Measurements from ENCODE around the gene PDE4D. TPM values are rescaled to one million over a fixed set of nuclear protein-coding genes. Genes with fewer than 3 reads are reported as not detected.

The PDE4D gene
- total and polyA plus RNA-seq, 2 of the 4 experiments (the other 2 are of a cell fraction) = 1.4 to 7.9 TPM

DNA sequence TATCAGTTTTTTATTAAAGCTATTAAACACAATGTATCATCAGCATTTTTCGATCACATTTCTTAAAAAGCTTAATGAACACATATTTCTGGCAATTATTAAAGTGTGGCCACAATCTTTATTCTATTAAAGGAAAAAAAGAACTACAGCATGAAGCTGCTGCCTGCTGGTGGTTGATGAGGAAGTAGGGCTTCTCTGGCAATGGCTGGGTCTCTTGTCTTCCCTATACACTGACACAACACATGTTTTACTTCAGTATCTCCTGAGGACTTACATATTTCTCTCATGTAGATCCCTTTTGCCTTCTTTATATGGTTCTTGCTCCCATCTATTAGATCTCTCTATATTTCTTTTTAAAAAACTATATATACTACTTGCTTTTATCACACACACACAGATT, 719.9 kb downstream of the PDE4D start:
- no peak overlapping the region for H3K4me2 ChIP-seq (ENCODE audit: low read depth, low read length)
- H2AK9ac ChIP-seq (replicated peaks; ENCODE audit: low read depth, low read length, poor library complexity) = no peak overlapping the region
- H3K79me1 ChIP-seq (ENCODE audit: low read depth in 1 of 2, low read length in 2 of 2) = no peaks in the 10 kb centered on the region
- H2BK5ac ChIP-seq (ENCODE audit: low read depth, low read length, poor library complexity, severe bottlenecking) = peak overlapping the region; percentile 30
- in situ Hi-C loops (cut with MboI; ENCODE audit: low sequenced_read_pairs) (loop anchor here (5.0 to 25.0 kb wide), 3 partner anchors 46 to 686 kb away; partner anchors contain the start of gene GAPT), intact Hi-C loops (cut with micrococcal nuclease) (loop anchor here (5.0 kb wide), 1 partner anchor 76 kb away; no protein-coding TSS in a partner anchor), dilution Hi-C loops (cut with HindIII; ENCODE audit: low sequenced_read_pairs, unreplicated experiment) (no loop called here)
- H4K91ac ChIP-seq (ENCODE audit: insufficient read depth, low read depth, low read length) = no peak overlapping the region
- TF ChIP-seq CEBPB (IDR thresholded peaks at IDR 0.05; ENCODE audit: low read depth, low read length) (no peak), NFE2L2 (IDR thresholded peaks at IDR 0.05; ENCODE audit: low read depth, low read length) (no peak), MAFK (IDR thresholded peaks at IDR 0.05; ENCODE audit: low read depth, low read length) (no peak), BHLHE40 (IDR thresholded peaks at IDR 0.05; ENCODE audit: low read depth, low read length) (no peak), FOS (IDR thresholded peaks at IDR 0.05; ENCODE audit: low read depth, low read length) (no peak), MAZ (IDR thresholded peaks at IDR 0.05; ENCODE audit: borderline replicate concordance, low read depth, low read length) (no peak), POLR2A (IDR thresholded peaks at IDR 0.05; ENCODE audit: low read depth, low read length) (no peak), RCOR1 (IDR thresholded peaks at IDR 0.05; ENCODE audit: insufficient replicate concordance, low read length) (no peak), CHD1 (IDR thresholded peaks at IDR 0.05; ENCODE audit: low read depth, low read length) (no peak), RFX5 (IDR thresholded peaks at IDR 0.05; ENCODE audit: low read depth, low read length) (no peak), MXI1 (IDR thresholded peaks at IDR 0.05; ENCODE audit: borderline replicate concordance, low read depth, low read length) (no peak), RAD21 (IDR thresholded peaks at IDR 0.05; ENCODE audit: low read length) (peak; percentile 47), SMC3 (IDR thresholded peaks at IDR 0.05; ENCODE audit: low read depth, low read length) (peak; percentile 29; the same call in 1 of the 2 replicates)
- TF ChIP-seq, protein P1, sequence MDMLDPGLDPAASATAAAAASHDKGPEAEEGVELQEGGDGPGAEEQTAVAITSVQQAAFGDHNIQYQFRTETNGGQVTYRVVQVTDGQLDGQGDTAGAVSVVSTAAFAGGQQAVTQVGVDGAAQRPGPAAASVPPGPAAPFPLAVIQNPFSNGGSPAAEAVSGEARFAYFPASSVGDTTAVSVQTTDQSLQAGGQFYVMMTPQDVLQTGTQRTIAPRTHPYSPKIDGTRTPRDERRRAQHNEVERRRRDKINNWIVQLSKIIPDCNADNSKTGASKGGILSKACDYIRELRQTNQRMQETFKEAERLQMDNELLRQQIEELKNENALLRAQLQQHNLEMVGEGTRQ (IDR thresholded peaks at IDR 0.05; ENCODE audit: low read depth, low read length) = no peak
- TF ChIP-seq, protein P2, sequence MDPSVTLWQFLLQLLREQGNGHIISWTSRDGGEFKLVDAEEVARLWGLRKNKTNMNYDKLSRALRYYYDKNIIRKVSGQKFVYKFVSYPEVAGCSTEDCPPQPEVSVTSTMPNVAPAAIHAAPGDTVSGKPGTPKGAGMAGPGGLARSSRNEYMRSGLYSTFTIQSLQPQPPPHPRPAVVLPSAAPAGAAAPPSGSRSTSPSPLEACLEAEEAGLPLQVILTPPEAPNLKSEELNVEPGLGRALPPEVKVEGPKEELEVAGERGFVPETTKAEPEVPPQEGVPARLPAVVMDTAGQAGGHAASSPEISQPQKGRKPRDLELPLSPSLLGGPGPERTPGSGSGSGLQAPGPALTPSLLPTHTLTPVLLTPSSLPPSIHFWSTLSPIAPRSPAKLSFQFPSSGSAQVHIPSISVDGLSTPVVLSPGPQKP (IDR thresholded peaks at IDR 0.05; ENCODE audit: borderline replicate concordance, low read depth, low read length) = no peak
- TF ChIP-seq, protein P3, sequence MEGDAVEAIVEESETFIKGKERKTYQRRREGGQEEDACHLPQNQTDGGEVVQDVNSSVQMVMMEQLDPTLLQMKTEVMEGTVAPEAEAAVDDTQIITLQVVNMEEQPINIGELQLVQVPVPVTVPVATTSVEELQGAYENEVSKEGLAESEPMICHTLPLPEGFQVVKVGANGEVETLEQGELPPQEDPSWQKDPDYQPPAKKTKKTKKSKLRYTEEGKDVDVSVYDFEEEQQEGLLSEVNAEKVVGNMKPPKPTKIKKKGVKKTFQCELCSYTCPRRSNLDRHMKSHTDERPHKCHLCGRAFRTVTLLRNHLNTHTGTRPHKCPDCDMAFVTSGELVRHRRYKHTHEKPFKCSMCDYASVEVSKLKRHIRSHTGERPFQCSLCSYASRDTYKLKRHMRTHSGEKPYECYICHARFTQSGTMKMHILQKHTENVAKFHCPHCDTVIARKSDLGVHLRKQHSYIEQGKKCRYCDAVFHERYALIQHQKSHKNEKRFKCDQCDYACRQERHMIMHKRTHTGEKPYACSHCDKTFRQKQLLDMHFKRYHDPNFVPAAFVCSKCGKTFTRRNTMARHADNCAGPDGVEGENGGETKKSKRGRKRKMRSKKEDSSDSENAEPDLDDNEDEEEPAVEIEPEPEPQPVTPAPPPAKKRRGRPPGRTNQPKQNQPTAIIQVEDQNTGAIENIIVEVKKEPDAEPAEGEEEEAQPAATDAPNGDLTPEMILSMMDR (conservative IDR thresholded peaks at IDR 0.05; ENCODE audit: low read depth, low read length) = peak; percentile 41
- no peak overlapping the region for H3K4ac ChIP-seq (ENCODE audit: low read depth, low read length)
- ATAC-seq (ENCODE audit: low read depth) = peak; percentile 71
- WGBS, 2 experiments (ENCODE audit: extremely low coverage in 2 of 2, insufficient read length in 1 of 2) = no CpG with 5 or more reads among the region's 1 CpG
- no peak overlapping the region for H3K56ac ChIP-seq (ENCODE audit: extremely low read depth, insufficient read depth, low read length)
- H3K23ac ChIP-seq (ENCODE audit: low read depth, low read length) = no peak overlapping the region
- no peak overlapping the region for H4K8ac ChIP-seq (ENCODE audit: low read depth in 2 of 2, low read length in 2 of 2)
- no peak overlapping the region for H2AFZ ChIP-seq (replicated peaks; ENCODE audit: low read length, poor library complexity)
- no peak overlapping the region for H2AK5ac ChIP-seq (ENCODE audit: low read depth, low read length)
- H3K36me3 ChIP-seq (ENCODE audit: control insufficient read depth, insufficient read depth, low read length) = no peaks in the 10 kb centered on the region
- no peak overlapping the region; the same call in 1 of the 2 replicates for H3K9ac ChIP-seq (ENCODE audit: low read depth, low read length)
- POLR2A ChIA-PET (ENCODE audit: unreplicated experiment) = no interaction called here
- no TSS peak for BruUV-seq (replicated peaks)
- H3K18ac ChIP-seq (ENCODE audit: low read depth, low read length) = no peak overlapping the region
- no peak overlapping the region for H2BK120ac ChIP-seq (ENCODE audit: low read depth, low read length)
- peak; percentile 45 for DNase-seq
- no peaks in the 10 kb centered on the region for H4K20me1 ChIP-seq (ENCODE audit: insufficient read depth, low read length)
- no peak overlapping the region for H3K14ac ChIP-seq (replicated peaks; ENCODE audit: low read depth, low read length)
- no peaks in the 10 kb centered on the region for H3K4me1 ChIP-seq (ENCODE audit: control insufficient read depth, insufficient read depth, low read length)
- no peaks in the 10 kb centered on the region for H3K27me3 ChIP-seq (ENCODE audit: control insufficient read depth, insufficient read depth, low read length)
- no peak overlapping the region for H2BK20ac ChIP-seq (ENCODE audit: low read depth, low read length)
- no peaks in the 10 kb centered on the region for H3K9me3 ChIP-seq (ENCODE audit: control insufficient read depth, insufficient read depth, low read length)
- CTCF ChIA-PET = interaction anchor here (0.8 to 2.0 kb wide), 9 partner anchors 15 to 282 kb away, joined by 3 to 9 read pairs (median 7); no protein-coding TSS in a partner anchor
- no peaks in the 10 kb centered on the region for H3K9me1 ChIP-seq (ENCODE audit: insufficient read depth, low read length)
- H3K4me3 ChIP-seq (ENCODE audit: insufficient read depth, low read depth, low read length) = no peak overlapping the region
- H4K5ac ChIP-seq (ENCODE audit: low read depth, low read length) = no peak overlapping the region
- 0 out of 3 replicates have a peak overlapping the region, but pooled peaks have one; percentile 29 for H2BK15ac ChIP-seq (ENCODE audit: low read depth, low read length)
- no peak overlapping the region for H3K27ac ChIP-seq (ENCODE audit: insufficient read depth, low read length)

Data from IMR-90 (cell line).